Lower leg skin (tissue), 4 donors: ENCODE measurements around the gene IL17RA. TPM values are rescaled to one million over a fixed set of nuclear protein-coding genes. Genes with fewer than 3 reads are reported as not detected.
"Not testable (repeated sequence)": the region's sequence is repeated elsewhere in the genome, so short reads cannot be mapped to it uniquely, and the experiment has no call there.

Experiments
- DNase-seq, 2 donors: peaks; one replicate each; pipeline ENCODE4 v3.0.0-alpha.2; 2019; ENCODE audit warnings: low spot score in 2 of 2
- H3K4me3 ChIP-seq: fragments of 200-600 bp; sonication (generic); 2 replicates; pipeline ENCODE4 v1.5.1; 2017; ENCODE audit warnings: mild to moderate bottlenecking, low read depth; ENCODE audit not compliant: poor library complexity, severe bottlenecking
- CTCF ChIP-seq, 3 donors: fragments of 450-650 bp; IDR thresholded peaks; one replicate each; pipeline ENCODE4 v1.5.1; 2016; ENCODE audit warnings: antibody characterized with exemption in 3 of 3, mild to moderate bottlenecking in 3 of 3, moderate library complexity in 2 of 3
- POLR2A ChIP-seq, 2 donors: fragments of 450-650 bp; IDR thresholded peaks; one replicate each; pipeline ENCODE4 v1.6.1; 2016 to 2017; ENCODE audit warnings: antibody characterized with exemption in 2 of 2, mild to moderate bottlenecking in 1 of 2, moderate library complexity in 1 of 2
- WGBS, 2 donors: methylation state at CpG; one replicate each; pipeline ENCODE4 v1.1.5; 2018; 5-methylcytosine and 5-hydroxymethylcytosine counted together
- intact Hi-C: fragments of 100-400 bp; cut with DNase I; formaldehyde crosslinking; loops from one replicate; pipeline ENCODE4 v1.15.0; 2023; ENCODE audit warnings: low total_unique reads
- total RNA-seq, 4 donors: library from RNA; depleted of rRNA; stranded (reverse); fragments of >200 nt; gene quantifications; one replicate each; pipeline ENCODE4 v1.1.0, GENCODE V29; 2016

The IL17RA gene
- total RNA-seq, 4 donors from 2014 or later = 17.6 to 30.6 (median 21.3) TPM

GRCh38 chr22:17143101-17143500, 58.3 kb downstream of the IL17RA start:
- TF ChIP-seq POLR2A (IDR thresholded peaks at IDR 0.05) (no peak), CTCF (IDR thresholded peaks at IDR 0.05) (no peak)
- peak in 1 of 2 donors; percentile 75 for DNase-seq
- WGBS, 2 donors = 95 to 96% methylated on average over 9 of the region's 9 CpGs
- no peak overlapping the region for H3K4me3 ChIP-seq
- intact Hi-C loops = loop anchor here (10.0 kb wide), 1 partner anchor 48 kb away; no protein-coding TSS in a partner anchor

- no peak for TF ChIP-seq POLR2A (IDR thresholded peaks at IDR 0.05)
- no peak for TF ChIP-seq CTCF (IDR thresholded peaks at IDR 0.05)
- DNase-seq = peak in 1 of 2 donors; percentile 75
- intact Hi-C loops = loop anchor here (10.0 kb wide), 1 partner anchor 49 kb away; no protein-coding TSS in a partner anchor
- WGBS, 2 donors = 88 to 93% methylated on average over 8 of the region's 8 CpGs
- H3K4me3 ChIP-seq = no peak overlapping the region
Observed at GRCh38 chr22:17143826-17144225, 59.0 kb downstream of the IL17RA start.

- intact Hi-C loops = loop anchor here (10.0 kb wide), 1 partner anchor 50 kb away; no protein-coding TSS in a partner anchor
- 95 to 100% methylated on average over 7 of the region's 8 CpGs for WGBS, 2 donors
- H3K4me3 ChIP-seq = no peak overlapping the region
- peak in 1 of 2 donors; percentile 74 for DNase-seq
- TF ChIP-seq POLR2A (IDR thresholded peaks at IDR 0.05) (no peak), CTCF (IDR thresholded peaks at IDR 0.05) (no peak)
Observed at GRCh38 chr22:17145021-17145680, 60.4 kb downstream of the IL17RA start.

GRCh38 chr22:17147458-17147857, 62.7 kb downstream of the IL17RA start:
- 95 to 98% methylated on average over 30 of the region's 30 CpGs for WGBS, 2 donors
- DNase-seq, H3K4me3 ChIP-seq: not testable (repeated sequence)
- intact Hi-C loops = loop anchor here (10.0 kb wide), 1 partner anchor 53 kb away; no protein-coding TSS in a partner anchor

GRCh38 chr22:17149076-17149815, 64.4 kb downstream of the IL17RA start:
- no peak for DNase-seq
- no peak for TF ChIP-seq CTCF (IDR thresholded peaks at IDR 0.05)
- intact Hi-C loops = loop anchor here (10.0 kb wide), 1 partner anchor 54 kb away; no protein-coding TSS in a partner anchor
- WGBS, 2 donors = 83% methylated on average over 9 of the region's 9 CpGs
- H3K4me3 ChIP-seq = no peak overlapping the region

- WGBS, 2 donors = 75 to 80% methylated on average over 6 of the region's 6 CpGs
- TF ChIP-seq CTCF (IDR thresholded peaks at IDR 0.05) = no peak
- no peak for TF ChIP-seq POLR2A (IDR thresholded peaks at IDR 0.05)
- intact Hi-C loops = no loop called here
- DNase-seq = no peak
- H3K4me3 ChIP-seq = no peak overlapping the region
Observed at GRCh38 chr22:17152340-17152739, 67.5 kb downstream of the IL17RA start.
